Ishikawa (cell line): ENCODE measurements around the gene RIOK3.

ENCODE experiments used
- CEBPB ChIP-seq: IDR thresholded peaks from 2 replicates; pipeline ENCODE4 v1.6.1; 2012
- MAX ChIP-seq: IDR thresholded peaks from 2 replicates; pipeline ENCODE4 v1.6.1; 2012
- NFIC ChIP-seq: IDR thresholded peaks from 2 replicates; pipeline ENCODE4 v1.6.1; 2012
- RAD21 ChIP-seq: IDR thresholded peaks from 2 replicates; pipeline ENCODE4 v1.6.1; 2012; ENCODE audit warnings: low read depth
- TAF1 ChIP-seq: IDR thresholded peaks from 2 replicates; pipeline ENCODE4 v1.6.1; 2012; ENCODE audit warnings: low read depth, mild to moderate bottlenecking
- USF1 ChIP-seq: IDR thresholded peaks from 2 replicates; pipeline ENCODE4 v1.6.1; 2012
- ZBTB7A ChIP-seq: IDR thresholded peaks from 2 replicates; pipeline ENCODE4 v1.6.1; 2012; ENCODE audit warnings: low read depth

- TF ChIP-seq RAD21 (no peak), TAF1 (no peak), USF1 (no peak), ZBTB7A (no peak), CEBPB (no peak), NFIC (no peak), MAX (no peak)
Measured at GRCh38 chr18:23493654-23494053, 40.6 kb downstream of the RIOK3 start.
